ENCODE results near the gene RBMS3.

GRCh38 chr3:29454161-29454611 is 173.3 kb downstream of the RBMS3 start:
- no peak for TF ChIP-seq TAF7 (optimal IDR thresholded peaks at IDR 0.05; ENCODE audit: borderline replicate concordance, low read depth, low read length)
- TF ChIP-seq CTCF (IDR thresholded peaks at IDR 0.05; ENCODE audit: control extremely low read depth in 1 of 3, insufficient read depth in 1 of 3, low read depth in 1 of 3, low read length in 3 of 3): no peak
- TF ChIP-seq ZNF274 (IDR thresholded peaks at IDR 0.05; ENCODE audit: borderline replicate concordance, extremely low read depth, low read length): no peak
- TF ChIP-seq SIN3A (conservative IDR thresholded peaks at IDR 0.05 in 1 of 2, IDR thresholded peaks at IDR 0.05 in 1 of 2; ENCODE audit: low read depth in 1 of 2, low read length in 2 of 2): no peak
- no peak for TF ChIP-seq EZH2 (IDR thresholded peaks at IDR 0.05; ENCODE audit: low read depth, low read length, severe bottlenecking)
- TF ChIP-seq EP300 (IDR thresholded peaks at IDR 0.05; ENCODE audit: borderline replicate concordance in 1 of 2, low read depth in 2 of 2, low read length in 2 of 2): no peak
- no peak for TF ChIP-seq SP2 (IDR thresholded peaks at IDR 0.05; ENCODE audit: low read length)
- TF ChIP-seq SIX5 (IDR thresholded peaks at IDR 0.05; ENCODE audit: low read depth, low read length): no peak
- no peak for TF ChIP-seq JUND (IDR thresholded peaks at IDR 0.05; ENCODE audit: low read length)
- TF ChIP-seq MAX (IDR thresholded peaks at IDR 0.05): no peak
- no peak for TF ChIP-seq CHD2 (IDR thresholded peaks at IDR 0.05; ENCODE audit: low read length)
- no peak for TF ChIP-seq POLR2AphosphoS5 (IDR thresholded peaks at IDR 0.05; ENCODE audit: low read depth, low read length)
- TF ChIP-seq RFX5 (IDR thresholded peaks at IDR 0.05; ENCODE audit: borderline replicate concordance, low read depth, low read length): no peak
